Measurements from ENCODE around the gene KRTAP9-4. TPM values are rescaled to one million over a fixed set of nuclear protein-coding genes. Genes with fewer than 3 reads are reported as not detected.
"Not testable (repeated sequence)": the region's sequence is repeated elsewhere in the genome, so short reads cannot be mapped to it uniquely, and the experiment has no call there.

Gene KRTAP9-4
- total RNA-seq, 1 donor from 2014 or later = not detected

- Histone ChIP-seq H3K36me3 (ENCODE audit: control insufficient read depth, insufficient read depth, low read length) (no peaks in the 10 kb centered on the region), H3K4me3 (ENCODE audit: low read depth, low read length) (no peak within 1 kb of the TSS), H3K27me3 (ENCODE audit: control insufficient read depth, insufficient read depth, low read length) (peaks cover 3% of the 10 kb centered on the region)
- no peak for DNase-seq (ENCODE audit: low read depth)
- no peak for FAIRE-seq
- no peak for TF ChIP-seq CTCF (IDR thresholded peaks at IDR 0.05; ENCODE audit: insufficient read depth, low read length, severe bottlenecking)
Measured at GRCh38 chr17:41265078-41265477, 15.6 kb downstream of the KRTAP9-4 start, which contains the start of gene KRTAP9-6. Gene KRTAP9-6, plus strand, starts transcription at chr17:41265378. Its CDS starts 0 bp downstream, at chr17:41265378.

GRCh38 chr17:41267711-41268110 is 18.2 kb downstream of the KRTAP9-4 start:
- no peak for TF ChIP-seq CTCF (IDR thresholded peaks at IDR 0.05; ENCODE audit: insufficient read depth, low read length, severe bottlenecking)
- no peaks in the 10 kb centered on the region for H3K36me3 ChIP-seq (ENCODE audit: control insufficient read depth, insufficient read depth, low read length)
- no peak overlapping the region for H3K4me3 ChIP-seq (ENCODE audit: low read depth, low read length)
- DNase-seq (ENCODE audit: low read depth) (no peak), FAIRE-seq (no peak)
- peaks cover 3% of the 10 kb centered on the region for H3K27me3 ChIP-seq (ENCODE audit: control insufficient read depth, insufficient read depth, low read length)

- not testable (repeated sequence) for H3K36me3 ChIP-seq (ENCODE audit: control insufficient read depth, insufficient read depth, low read length); H3K27me3 ChIP-seq (ENCODE audit: control insufficient read depth, insufficient read depth, low read length); H3K4me3 ChIP-seq (ENCODE audit: low read depth, low read length); FAIRE-seq; DNase-seq (ENCODE audit: low read depth)
Measured at GRCh38 chr17:41271323-41271722, 21.8 kb downstream of the KRTAP9-4 start.

GRCh38 chr17:41271858-41272257 is 22.4 kb downstream of the KRTAP9-4 start:
- H3K4me3 ChIP-seq (ENCODE audit: low read depth, low read length) = no peak overlapping the region
- no peak for TF ChIP-seq CTCF (IDR thresholded peaks at IDR 0.05; ENCODE audit: insufficient read depth, low read length, severe bottlenecking)
- FAIRE-seq = no peak

GRCh38 chr17:41275648-41276190 is 26.2 kb downstream of the KRTAP9-4 start, which contains the start of gene KRTAP9-7:
Gene KRTAP9-7, plus strand, starts transcription at chr17:41275698. Its CDS starts 0 bp downstream, at chr17:41275698.
- FAIRE-seq; H3K27me3 ChIP-seq (ENCODE audit: control insufficient read depth, insufficient read depth, low read length); H3K4me3 ChIP-seq (ENCODE audit: low read depth, low read length); DNase-seq (ENCODE audit: low read depth); H3K36me3 ChIP-seq (ENCODE audit: control insufficient read depth, insufficient read depth, low read length): not testable (repeated sequence)

More at GRCh38 chr17:41271858-41272257, 22.4 kb downstream of the KRTAP9-4 start:
- no peak for DNase-seq (ENCODE audit: low read depth)
- H3K36me3 ChIP-seq (ENCODE audit: control insufficient read depth, insufficient read depth, low read length) = no peaks in the 10 kb centered on the region
- H3K27me3 ChIP-seq (ENCODE audit: control insufficient read depth, insufficient read depth, low read length) = no peaks in the 10 kb centered on the region

- Histone ChIP-seq H3K4me3 (ENCODE audit: low read depth, low read length) (no peak overlapping the region), H3K27me3 (ENCODE audit: control insufficient read depth, insufficient read depth, low read length) (no peaks in the 10 kb centered on the region), H3K36me3 (ENCODE audit: control insufficient read depth, insufficient read depth, low read length) (no peaks in the 10 kb centered on the region)
- TF ChIP-seq CTCF (IDR thresholded peaks at IDR 0.05; ENCODE audit: insufficient read depth, low read length, severe bottlenecking) = no peak
- FAIRE-seq (peak; percentile 13), DNase-seq (ENCODE audit: low read depth) (no peak)
Measured at GRCh38 chr17:41278176-41278955, 28.9 kb downstream of the KRTAP9-4 start.

Measured in bronchial epithelial cell (primary cell).